NB4 (cell line): ENCODE results near the gene CCDC171.

Experiments used
- CTCF ChIP-seq: IDR thresholded peaks from one replicate; pipeline ENCODE4 v1.5.1; 2012; ENCODE audit warnings: low read depth, low read length
- MAX ChIP-seq: IDR thresholded peaks from 2 replicates; pipeline ENCODE4 v1.6.1; 2011; ENCODE audit warnings: low read depth, low read length
- MYC ChIP-seq: IDR thresholded peaks from 2 replicates; pipeline ENCODE4 v1.6.1; 2011; ENCODE audit warnings: low read depth, low read length

GRCh38 chr9:15843931-15844330 is 291.1 kb downstream of the CCDC171 start:
- TF ChIP-seq CTCF (no peak), MYC (no peak), MAX (no peak)
